Measurements from ENCODE around the gene VEGFC.

DNA sequence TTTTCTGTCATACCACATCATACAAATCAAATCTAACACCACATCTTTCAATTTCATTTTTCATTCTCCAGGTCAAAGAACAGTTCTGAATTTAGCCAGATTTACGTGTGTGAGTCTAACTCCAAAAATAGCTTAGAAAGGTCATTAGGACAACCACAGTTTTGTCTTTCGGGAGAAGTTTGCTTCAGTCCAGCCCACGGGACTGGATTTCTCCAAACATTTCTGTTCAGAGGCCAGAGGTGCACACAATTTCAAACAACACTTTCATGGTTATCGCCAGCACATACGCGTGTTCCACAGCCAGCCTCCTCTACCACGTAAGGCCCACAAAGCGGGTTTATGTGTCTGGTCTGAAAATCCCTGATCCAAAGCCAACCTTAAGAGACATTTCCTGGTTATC lies 65.9 kb downstream of the VEGFC start:
- TF ChIP-seq EZH2 (IDR thresholded peaks at IDR 0.05; ENCODE audit: low read depth) (no peak), CTCF (conservative IDR thresholded peaks at IDR 0.05) (no peak)
